Activated CD4-positive, alpha-beta T cell treated with anti-CD3 and anti-CD28 coated beads, Interleukin-2, amount 50 U/mL, for 4 hours (primary cell): ENCODE measurements around the gene NRN1.

Experiments used
- DNase-seq, 2 experiments: peaks; one replicate each; pipeline ENCODE4 v3.0.0-alpha.2; 2020

NRN1 gene

GRCh38 chr6:6002005-6002847 is 4.5 kb downstream of the NRN1 start:
- no peak for DNase-seq

GRCh38 chr6:6001443-6001842 is 5.3 kb downstream of the NRN1 start:
- DNase-seq: no peak

GRCh38 chr6:5999688-6000608 is 6.8 kb downstream of the NRN1 start:
- DNase-seq: no peak

GRCh38 chr6:5998711-5999687 is 7.7 kb downstream of the NRN1 start:
- DNase-seq: no peak

- no peak for DNase-seq
Observed at GRCh38 chr6:5998236-5998635, 8.5 kb downstream of the NRN1 start.

GRCh38 chr6:5997420-5997987 is 9.2 kb downstream of the NRN1 start:
- no peak for DNase-seq

GRCh38 chr6:5996714-5997419 is 9.9 kb downstream of the NRN1 start:
- no peak for DNase-seq

GRCh38 chr6:5995949-5996713 is 10.6 kb downstream of the NRN1 start:
- DNase-seq: no peak

- no peak for DNase-seq
Observed at GRCh38 chr6:5995658-5995948, 11.1 kb downstream of the NRN1 start.

- DNase-seq: no peak
Observed at GRCh38 chr6:5994999-5995657, 11.6 kb downstream of the NRN1 start.

GRCh38 chr6:5994234-5994998 is 12.3 kb downstream of the NRN1 start:
- no peak for DNase-seq

GRCh38 chr6:5992551-5993225 is 14.0 kb downstream of the NRN1 start:
- DNase-seq: no peak

- DNase-seq: no peak
Observed at GRCh38 chr6:5990786-5991185, 15.9 kb downstream of the NRN1 start.

GRCh38 chr6:5989141-5989723 is 17.5 kb downstream of the NRN1 start:
- no peak for DNase-seq

- no peak for DNase-seq
Observed at GRCh38 chr6:5986861-5987260, 19.9 kb downstream of the NRN1 start.

GRCh38 chr6:5984150-5985089 is 22.3 kb downstream of the NRN1 start:
- no peak for DNase-seq
